Neural cell (in vitro differentiated cells): ENCODE data around the gene LCAT. TPM values are rescaled to one million over a fixed set of nuclear protein-coding genes. Genes with fewer than 3 reads are reported as not detected.
A peak's percentile ranks its signal among the peaks of the same experiment; 100 is the strongest.

Source experiments
- H2AFZ ChIP-seq: fragments of 200-600, 300-800 bp; sonication (generic), shearing (Covaris generic); 2 replicates; pipeline ENCODE4 v1.6.0; 2014; ENCODE audit warnings: low read depth, mild to moderate bottlenecking, antibody characterized with exemption, low read length, moderate library complexity
- H3F3A ChIP-seq: fragments of 200-600 bp; shearing (Covaris generic); 2 replicates; pipeline ENCODE4 v1.6.1; 2016; ENCODE audit warnings: mild to moderate bottlenecking, moderate library complexity, mixed read lengths, antibody characterized with exemption, low read length; ENCODE audit not compliant: insufficient read depth, poor library complexity, severe bottlenecking
- H3K27ac ChIP-seq: fragments of 200-600, 300-800 bp; sonication (generic), shearing (Covaris generic); 2 replicates; pipeline ENCODE4 v1.5.1; 2014; ENCODE audit warnings: mild to moderate bottlenecking, low read length, moderate library complexity
- H3K27me3 ChIP-seq: fragments of 300-800, 200-600 bp; sonication (generic), shearing (Covaris generic); 2 replicates; pipeline ENCODE4 v1.6.0; 2014; ENCODE audit warnings: mild to moderate bottlenecking, low read depth, low read length, moderate library complexity; ENCODE audit not compliant: insufficient read depth
- H3K36me3 ChIP-seq: fragments of 300-800, 200-600 bp; sonication (generic), shearing (Covaris generic); 2 replicates; pipeline ENCODE4 v1.5.1; 2014; ENCODE audit warnings: mild to moderate bottlenecking, antibody characterized with exemption, low read length, moderate library complexity; ENCODE audit not compliant: insufficient read depth
- H3K4me2 ChIP-seq: fragments of 300-800, 200-600 bp; sonication (generic), shearing (Covaris generic); 2 replicates; pipeline ENCODE4 v1.6.0; 2014; ENCODE audit warnings: mild to moderate bottlenecking, low read length
- H3K4me3 ChIP-seq: fragments of 300-800, 200-600 bp; sonication (generic), shearing (Covaris generic); 2 replicates; pipeline ENCODE4 v1.5.1; 2014; ENCODE audit warnings: mild to moderate bottlenecking, low read length, moderate library complexity
- H3K79me2 ChIP-seq: fragments of 200-600 bp; shearing (Covaris generic); replicated peaks from 2 replicates; pipeline ENCODE4 v1.6.0; 2014; ENCODE audit warnings: mild to moderate bottlenecking, low read length, moderate library complexity; ENCODE audit not compliant: insufficient read depth
- H3K9ac ChIP-seq: fragments of 300-800, 200-600 bp; sonication (generic), shearing (Covaris generic); 2 replicates; pipeline ENCODE4 v1.6.1; 2016; ENCODE audit warnings: mild to moderate bottlenecking, low read length, mixed read lengths
- H3K9me2 ChIP-seq: fragments of 200-600 bp; shearing (Covaris generic); 2 replicates; pipeline ENCODE4 v1.6.1; 2016; ENCODE audit warnings: mild to moderate bottlenecking, low read length, mixed read lengths; ENCODE audit not compliant: insufficient read depth
- H3K9me3 ChIP-seq: fragments of 200-600, 300-800 bp; sonication (generic), shearing (Covaris generic); 2 replicates; pipeline ENCODE4 v1.6.1; 2016; ENCODE audit warnings: mild to moderate bottlenecking, mixed run types, low read length, moderate library complexity, mixed read lengths
- H4K20me1 ChIP-seq: fragments of 200-600 bp; shearing (Covaris generic); 2 replicates; pipeline ENCODE4 v1.6.1; 2016; ENCODE audit warnings: mild to moderate bottlenecking, mixed run types; ENCODE audit not compliant: insufficient read depth
- CTCF ChIP-seq: fragments of 450-650 bp; IDR thresholded peaks from 2 replicates; pipeline ENCODE4 v1.5.1; 2014; ENCODE audit warnings: antibody characterized with exemption, mild to moderate bottlenecking, moderate library complexity; ENCODE audit not compliant: poor library complexity, severe bottlenecking
- EP300 ChIP-seq: fragments of 450-650 bp; conservative IDR thresholded peaks from 2 replicates; pipeline ENCODE4 v1.6.1; 2014; ENCODE audit warnings: antibody characterized with exemption, mild to moderate bottlenecking, moderate library complexity; ENCODE audit not compliant: poor library complexity, severe bottlenecking
- EZH2 ChIP-seq: fragments of 200-600, 300-800 bp; shearing (Covaris generic), sonication (generic); IDR thresholded peaks from 2 replicates; pipeline ENCODE4 v1.6.1; 2014; ENCODE audit warnings: antibody characterized with exemption, low read length, borderline replicate concordance, mild to moderate bottlenecking; ENCODE audit not compliant: insufficient read depth, poor library complexity, severe bottlenecking
- MXI1 ChIP-seq: fragments of 450-650 bp; conservative IDR thresholded peaks from 2 replicates; pipeline ENCODE4 v1.6.1; 2014; ENCODE audit warnings: antibody characterized with exemption, mild to moderate bottlenecking; ENCODE audit not compliant: poor library complexity, severe bottlenecking
- POLR2AphosphoS5 ChIP-seq: IDR thresholded peaks from 2 replicates; pipeline ENCODE4 v1.6.1; 2012
- RAD21 ChIP-seq: fragments of 450-650 bp; conservative IDR thresholded peaks from 2 replicates; pipeline ENCODE4 v1.6.1; 2014; ENCODE audit warnings: antibody characterized with exemption, mild to moderate bottlenecking, moderate library complexity
- REST ChIP-seq: IDR thresholded peaks from 2 replicates; pipeline ENCODE4 v1.6.1; 2012; ENCODE audit warnings: borderline replicate concordance
- SMC3 ChIP-seq: fragments of 450-650 bp; conservative IDR thresholded peaks from 2 replicates; pipeline ENCODE4 v1.6.1; 2014; ENCODE audit warnings: antibody characterized with exemption, mild to moderate bottlenecking, moderate library complexity; ENCODE audit not compliant: poor library complexity
- TAF1 ChIP-seq: IDR thresholded peaks from 2 replicates; pipeline ENCODE4 v1.6.1; 2012; ENCODE audit warnings: low read depth
- polyA plus RNA-seq: library from polyadenylated mRNA; depleted of rRNA; stranded (reverse); fragments of >200 nt; gene quantifications from 2 replicates; pipeline ENCODE4 v1.2.3, GENCODE V29; 2014

The LCAT gene
- polyA plus RNA-seq, 1 donor from 2014 or later: 0.32 TPM

- H3K27me3 ChIP-seq: no peaks in the 10 kb centered on the region
- no peaks in the 10 kb centered on the region for H3K9me2 ChIP-seq
- H2AFZ ChIP-seq: no peak overlapping the region
- H3K9me3 ChIP-seq: no peaks in the 10 kb centered on the region
- no peak overlapping the region for H3K4me3 ChIP-seq
- no peak overlapping the region for H3K4me2 ChIP-seq
- H3F3A ChIP-seq: no peaks in the 10 kb centered on the region
- TF ChIP-seq SMC3 (no peak), CTCF (peak; percentile 18)
- no peaks in the 10 kb centered on the region for H3K79me2 ChIP-seq
- H3K27ac ChIP-seq: no peak overlapping the region
- H4K20me1 ChIP-seq: no peaks in the 10 kb centered on the region
- no peaks in the 10 kb centered on the region for H3K36me3 ChIP-seq
- H3K9ac ChIP-seq: no peak overlapping the region
Measured at GRCh38 chr16:67926181-67926750, 17.7 kb downstream of the LCAT start.

- Histone ChIP-seq H3K79me2 (no peaks in the 10 kb centered on the region), H3K27ac (no peak overlapping the region), H3K9me2 (no peaks in the 10 kb centered on the region), H4K20me1 (no peaks in the 10 kb centered on the region), H3K9me3 (no peaks in the 10 kb centered on the region), H3F3A (no peaks in the 10 kb centered on the region), H3K4me2 (no peak overlapping the region), H3K36me3 (no peaks in the 10 kb centered on the region), H2AFZ (no peak overlapping the region), H3K9ac (no peak overlapping the region), H3K4me3 (no peak overlapping the region), H3K27me3 (no peaks in the 10 kb centered on the region)
- TF ChIP-seq RAD21 (no peak), TAF1 (no peak), SMC3 (no peak), REST (no peak), POLR2AphosphoS5 (no peak), CTCF (no peak), MXI1 (no peak), EZH2 (no peak), EP300 (no peak)
Measured at GRCh38 chr16:67924140-67924906, 19.6 kb downstream of the LCAT start.
